ENCODE data around the gene RTF1.

Gene RTF1

GRCh38 chr15:41503669-41504010 lies 86.7 kb downstream of the RTF1 start:
- Mint-ChIP-seq H3K4me1 (peaks cover 30% of the 10 kb centered on the region), H3K27me3 (peaks cover 95% of the 10 kb centered on the region), H3K9me3 (no peaks in the 10 kb centered on the region), H3K4me3 (peak overlapping the region in 1 of 2 donors; percentile 36), H3K27ac (peak overlapping the region in 1 of 2 donors; percentile 81)
- DNase-seq (no peak), ATAC-seq (no peak)

- Mint-ChIP-seq H3K4me1 (peaks cover 30% of the 10 kb centered on the region), H3K4me3 (no peak overlapping the region), H3K27ac (no peak overlapping the region), H3K9me3 (no peaks in the 10 kb centered on the region), H3K27me3 (peaks cover 84% of the 10 kb centered on the region)
- ATAC-seq = no peak
- no peak for DNase-seq
These were observed 88.0 kb downstream of the RTF1 start for GRCh38 chr15:41504751-41505492.

GRCh38 chr15:41505776-41506175 lies 88.9 kb downstream of the RTF1 start:
- H3K27ac Mint-ChIP-seq = no peak overlapping the region
- H3K4me3 Mint-ChIP-seq = no peak overlapping the region
- peaks cover 30% of the 10 kb centered on the region for H3K4me1 Mint-ChIP-seq
- H3K9me3 Mint-ChIP-seq = no peaks in the 10 kb centered on the region
- DNase-seq = no peak
- H3K27me3 Mint-ChIP-seq = peaks cover 84% of the 10 kb centered on the region
- no peak for ATAC-seq

- DNase-seq = no peak
- no peaks in the 10 kb centered on the region for H3K9me3 Mint-ChIP-seq
- peaks cover 21% of the 10 kb centered on the region for H3K4me1 Mint-ChIP-seq
- no peak overlapping the region for H3K27ac Mint-ChIP-seq
- peaks cover 81% of the 10 kb centered on the region for H3K27me3 Mint-ChIP-seq
- peak; percentile 50 for ATAC-seq
- H3K4me3 Mint-ChIP-seq = no peak overlapping the region
These were observed 90.0 kb downstream of the RTF1 start for GRCh38 chr15:41506796-41507341.

GRCh38 chr15:41507820-41508290 lies 91.0 kb downstream of the RTF1 start:
- Mint-ChIP-seq H3K27me3 (peaks cover 81% of the 10 kb centered on the region), H3K9me3 (no peaks in the 10 kb centered on the region), H3K4me1 (peaks cover 21% of the 10 kb centered on the region), H3K27ac (no peak overlapping the region), H3K4me3 (no peak overlapping the region)
- DNase-seq (no peak), ATAC-seq (no peak)

- H3K4me3 Mint-ChIP-seq = no peak overlapping the region
- H3K27me3 Mint-ChIP-seq = peaks cover 66% of the 10 kb centered on the region
- no peak overlapping the region for H3K27ac Mint-ChIP-seq
- DNase-seq = no peak
- ATAC-seq = no peak
- no peaks in the 10 kb centered on the region for H3K9me3 Mint-ChIP-seq
- peaks cover 28% of the 10 kb centered on the region for H3K4me1 Mint-ChIP-seq
These were observed 93.8 kb downstream of the RTF1 start for GRCh38 chr15:41510728-41511127.

- ATAC-seq = peak; percentile 11
These were observed 94.5 kb downstream of the RTF1 start for GRCh38 chr15:41511331-41511898.

GRCh38 chr15:41511899-41512369 lies 95.0 kb downstream of the RTF1 start:
- Mint-ChIP-seq H3K4me1 (peaks cover 28% of the 10 kb centered on the region), H3K27me3 (peaks cover 54% of the 10 kb centered on the region), H3K9me3 (no peaks in the 10 kb centered on the region), H3K4me3 (peak overlapping the region; percentile 68 to 90), H3K27ac (peak overlapping the region in 1 of 2 donors; percentile 13)
- DNase-seq (no peak), ATAC-seq (peak; percentile 39)

More at GRCh38 chr15:41511331-41511898, 94.5 kb downstream of the RTF1 start:
- Mint-ChIP-seq H3K4me3 (peak overlapping the region; percentile 68 to 90), H3K9me3 (no peaks in the 10 kb centered on the region), H3K4me1 (peaks cover 28% of the 10 kb centered on the region), H3K27me3 (peaks cover 59% of the 10 kb centered on the region), H3K27ac (no peak overlapping the region)
- no peak for DNase-seq

- peaks cover 48% of the 10 kb centered on the region for H3K27me3 Mint-ChIP-seq
- peak; percentile 5 for ATAC-seq
These were observed 95.6 kb downstream of the RTF1 start for GRCh38 chr15:41512512-41512939.

GRCh38 chr15:41512940-41513505 lies 96.1 kb downstream of the RTF1 start:
- DNase-seq (no peak), ATAC-seq (peak; percentile 54)
- peaks cover 43% of the 10 kb centered on the region for H3K27me3 Mint-ChIP-seq
- no peaks in the 10 kb centered on the region for H3K9me3 Mint-ChIP-seq
- peaks cover 28% of the 10 kb centered on the region for H3K4me1 Mint-ChIP-seq
- H3K4me3 Mint-ChIP-seq = peak overlapping the region; percentile 68 to 90
- H3K27ac Mint-ChIP-seq = peak overlapping the region in 1 of 2 donors; percentile 83

More at GRCh38 chr15:41512512-41512939, 95.6 kb downstream of the RTF1 start:
- peaks cover 28% of the 10 kb centered on the region for H3K4me1 Mint-ChIP-seq
- no peak overlapping the region for H3K27ac Mint-ChIP-seq
- H3K9me3 Mint-ChIP-seq = no peaks in the 10 kb centered on the region
- DNase-seq = no peak
- H3K4me3 Mint-ChIP-seq = peak overlapping the region; percentile 68 to 90

- ATAC-seq (peak; percentile 52), DNase-seq (peak in 1 of 2 donors; percentile 31)
- Mint-ChIP-seq H3K4me3 (peak within 1 kb of the TSS; percentile 68 to 90), H3K4me1 (peaks cover 28% of the 10 kb centered on the region), H3K9me3 (no peaks in the 10 kb centered on the region), H3K27ac (peak within 1 kb of the TSS in 1 of 2 donors; percentile 83), H3K27me3 (peaks cover 42% of the 10 kb centered on the region)
These were observed 96.8 kb downstream of the RTF1 start, which contains the start of gene LTK for GRCh38 chr15:41513506-41514227. TSS of gene LTK (minus strand) at chr15:41513827. CDS start at chr15:41513709, 118 bp downstream.

- Mint-ChIP-seq H3K27me3 (peaks cover 13% of the 10 kb centered on the region), H3K4me1 (peaks cover 15% of the 10 kb centered on the region), H3K9me3 (no peaks in the 10 kb centered on the region), H3K4me3 (no peak overlapping the region), H3K27ac (no peak overlapping the region)
- ATAC-seq (no peak), DNase-seq (no peak)
These were observed 101.1 kb downstream of the RTF1 start for GRCh38 chr15:41517895-41518449.

GRCh38 chr15:41520636-41521035 lies 103.7 kb downstream of the RTF1 start:
- no peaks in the 10 kb centered on the region for H3K9me3 Mint-ChIP-seq
- ATAC-seq (no peak), DNase-seq (no peak)
- H3K27me3 Mint-ChIP-seq = no peaks in the 10 kb centered on the region
- no peak overlapping the region for H3K4me3 Mint-ChIP-seq
- H3K4me1 Mint-ChIP-seq = no peaks in the 10 kb centered on the region
- H3K27ac Mint-ChIP-seq = no peak overlapping the region

- H3K27me3 Mint-ChIP-seq = no peaks in the 10 kb centered on the region
- DNase-seq (no peak), ATAC-seq (no peak)
- H3K9me3 Mint-ChIP-seq = no peaks in the 10 kb centered on the region
- no peak overlapping the region for H3K27ac Mint-ChIP-seq
- no peak overlapping the region for H3K4me3 Mint-ChIP-seq
- no peaks in the 10 kb centered on the region for H3K4me1 Mint-ChIP-seq
These were observed 104.7 kb downstream of the RTF1 start for GRCh38 chr15:41521614-41522013.

GRCh38 chr15:41523097-41523496 lies 106.2 kb downstream of the RTF1 start:
- no peaks in the 10 kb centered on the region for H3K27me3 Mint-ChIP-seq
- no peak overlapping the region for H3K4me3 Mint-ChIP-seq
- ATAC-seq (no peak), DNase-seq (no peak)
- H3K4me1 Mint-ChIP-seq = no peaks in the 10 kb centered on the region
- H3K9me3 Mint-ChIP-seq = no peaks in the 10 kb centered on the region
- H3K27ac Mint-ChIP-seq = no peak overlapping the region

Measured in stimulated activated naive CD8-positive, alpha-beta T cell treated with anti-CD3 and anti-CD28 coated beads, Interleukin-15, amount 100 ng/mL, for 72 hours (primary cell).